LoVo (cell line): ENCODE measurements around the gene RABGAP1L.
"Not testable (repeated sequence)": the region's sequence is repeated elsewhere in the genome, so short reads cannot be mapped to it uniquely, and the experiment has no call there.

Experiments used
- DNase-seq: peaks from one replicate; pipeline ENCODE4 v3.0.0-alpha.2; 2016; ENCODE audit warnings: low spot score

RABGAP1L gene

GRCh38 chr1:174660476-174660875, 501.2 kb downstream of the RABGAP1L start:
- no peak for DNase-seq

GRCh38 chr1:174663358-174663757, 504.0 kb downstream of the RABGAP1L start:
- DNase-seq, result no peak

- no peak for DNase-seq
Measured at GRCh38 chr1:174666248-174666647, 506.9 kb downstream of the RABGAP1L start.

- no peak for DNase-seq
Measured at GRCh38 chr1:174671826-174672225, 512.5 kb downstream of the RABGAP1L start.

GRCh38 chr1:174676856-174677255, 517.5 kb downstream of the RABGAP1L start:
- no peak for DNase-seq

GRCh38 chr1:174678657-174679056, 519.3 kb downstream of the RABGAP1L start:
- no peak for DNase-seq

GRCh38 chr1:174680101-174680500, 520.8 kb downstream of the RABGAP1L start:
- no peak for DNase-seq

- DNase-seq, result no peak
Measured at GRCh38 chr1:174682419-174683008, 523.2 kb downstream of the RABGAP1L start.

- no peak for DNase-seq
Measured at GRCh38 chr1:174686213-174686612, 526.9 kb downstream of the RABGAP1L start.

- peak; percentile 44 for DNase-seq
Measured at GRCh38 chr1:174689524-174689923, 530.2 kb downstream of the RABGAP1L start.

GRCh38 chr1:174690266-174690665, 530.9 kb downstream of the RABGAP1L start:
- DNase-seq, result no peak

GRCh38 chr1:174692313-174692712, 533.0 kb downstream of the RABGAP1L start:
- no peak for DNase-seq

GRCh38 chr1:174693085-174693484, 533.8 kb downstream of the RABGAP1L start:
- no peak for DNase-seq

- not testable (repeated sequence) for DNase-seq
Measured at GRCh38 chr1:174693539-174693938, 534.2 kb downstream of the RABGAP1L start.

GRCh38 chr1:174696026-174696821, 536.9 kb downstream of the RABGAP1L start:
- no peak for DNase-seq

- DNase-seq, result no peak
Measured at GRCh38 chr1:174700314-174700713, 541.0 kb downstream of the RABGAP1L start.

GRCh38 chr1:174700775-174701174, 541.5 kb downstream of the RABGAP1L start:
- DNase-seq, result no peak

- DNase-seq, result no peak
Measured at GRCh38 chr1:174701565-174701964, 542.2 kb downstream of the RABGAP1L start.

GRCh38 chr1:174702011-174702410, 542.7 kb downstream of the RABGAP1L start:
- no peak for DNase-seq

- no peak for DNase-seq
Measured at GRCh38 chr1:174703309-174703708, 544.0 kb downstream of the RABGAP1L start.

- no peak for DNase-seq
Measured at GRCh38 chr1:174704300-174704699, 545.0 kb downstream of the RABGAP1L start.

GRCh38 chr1:174710868-174711845, 551.8 kb downstream of the RABGAP1L start:
- no peak for DNase-seq
